ENCODE results near the gene MAGOH. TPM values are rescaled to one million over a fixed set of nuclear protein-coding genes. Genes with fewer than 3 reads are reported as not detected.

Gene MAGOH
- total and polyA plus RNA-seq, 2 of the 13 experiments (the other 11 are each of a cell fraction or from before 2014, with no cell fraction given): 24.1 to 87.0 TPM

- TF ChIP-seq ESRRA (CRISPR knock-in tag; IDR thresholded peaks at IDR 0.05; ENCODE audit: low read depth) (peak; percentile 41; the same call in 1 of the 2 replicates), AFF4 (CRISPR knock-in tag; IDR thresholded peaks at IDR 0.05) (no peak), MAX (IDR thresholded peaks at IDR 0.05) (peak; percentile 48; the same call in 1 of the 2 replicates), ZBTB40 (IDR thresholded peaks at IDR 0.05) (no peak), ZBTB40 (CRISPR knock-in tag; IDR thresholded peaks at IDR 0.05) (peak; percentile 51), ZNF672 (CRISPR knock-in tag; IDR thresholded peaks at IDR 0.05) (no peak), HNF4G (IDR thresholded peaks at IDR 0.05; ENCODE audit: borderline replicate concordance, low read depth, low read length) (peak; percentile 11; the same call in 1 of the 2 replicates), HNF4G (CRISPR knock-in tag; IDR thresholded peaks at IDR 0.05; ENCODE audit: borderline replicate concordance, low read depth) (no peak), ZNF563 (CRISPR knock-in tag; IDR thresholded peaks at IDR 0.05) (peak; percentile 52; the same call in 1 of the 2 replicates), ZNF770 (CRISPR knock-in tag; IDR thresholded peaks at IDR 0.05) (no peak), HMG20A (CRISPR knock-in tag; IDR thresholded peaks at IDR 0.05; ENCODE audit: borderline replicate concordance) (peak; percentile 5; the same call in 1 of the 2 replicates), SALL1 (CRISPR knock-in tag; IDR thresholded peaks at IDR 0.05) (peak; percentile 64), HMG20B (CRISPR knock-in tag; conservative IDR thresholded peaks at IDR 0.05) (no peak), GLI4 (CRISPR knock-in tag; IDR thresholded peaks at IDR 0.05; ENCODE audit: borderline replicate concordance) (no peak)
Measured at GRCh38 chr1:53196485-53197290, 41.6 kb downstream of the MAGOH start, which contains the start of gene CPT2 (continued).

All from HepG2 (cell line).